HepG2 (cell line): Measurements from ENCODE around the gene HRH3. TPM values are rescaled to one million over a fixed set of nuclear protein-coding genes. Genes with fewer than 3 reads are reported as not detected.

Experiments used
- CEBPG ChIP-seq: IDR thresholded peaks from 2 replicates; pipeline ENCODE4 v1.6.1; 2016
- ELF3 ChIP-seq: IDR thresholded peaks from 2 replicates; pipeline ENCODE4 v1.6.1; 2016; ENCODE audit warnings: missing genetic modification reagents, missing compliant biosample characterization
- HIC2 ChIP-seq: sonication (generic); formaldehyde crosslinking; IDR thresholded peaks from 2 replicates; pipeline ENCODE4 v1.9.0; 2022; ENCODE audit warnings: low read depth, missing genetic modification reagents
- MAFG ChIP-seq: sonication (generic); formaldehyde crosslinking; IDR thresholded peaks from 2 replicates; pipeline ENCODE4 v1.5.1; 2020; ENCODE audit warnings: mild to moderate bottlenecking, missing genetic modification reagents
- MED8 ChIP-seq: sonication (generic); formaldehyde crosslinking; IDR thresholded peaks from 2 replicates; pipeline ENCODE4 v1.8.1; 2023; ENCODE audit warnings: mild to moderate bottlenecking, missing genetic modification reagents; ENCODE audit not compliant: insufficient replicate concordance
- NCOA2 ChIP-seq: sonication (generic); formaldehyde crosslinking; IDR thresholded peaks from 2 replicates; pipeline ENCODE4 v1.8.0; 2022; ENCODE audit warnings: inconsistent platforms
- SMARCE1 ChIP-seq: fragments of 450-650 bp; IDR thresholded peaks from 2 replicates; pipeline ENCODE4 v1.6.1; 2017; ENCODE audit warnings: borderline replicate concordance
- SP2 ChIP-seq: sonication (generic); formaldehyde crosslinking; IDR thresholded peaks from 2 replicates; pipeline ENCODE4 v1.5.1; 2020; ENCODE audit warnings: mild to moderate bottlenecking, missing genetic modification reagents
- TMF1 ChIP-seq: sonication (generic); formaldehyde crosslinking; IDR thresholded peaks from 2 replicates; pipeline ENCODE4 v1.8.1; 2022; ENCODE audit warnings: low read depth, missing genetic modification reagents
- ZFX ChIP-seq: sonication (generic); formaldehyde crosslinking; IDR thresholded peaks from 2 replicates; pipeline ENCODE4 v1.4.0; 2020; ENCODE audit warnings: mild to moderate bottlenecking, low read depth, missing genetic modification reagents, moderate library complexity
- ZNF251 ChIP-seq: sonication (generic); formaldehyde crosslinking; IDR thresholded peaks from 2 replicates; pipeline ENCODE4 v1.9.0; 2021; ENCODE audit warnings: mild to moderate bottlenecking, missing genetic modification reagents
- ZNF335 ChIP-seq: sonication (generic); formaldehyde crosslinking; IDR thresholded peaks from 2 replicates; pipeline ENCODE4 v1.4.0; 2020; ENCODE audit warnings: missing genetic modification reagents
- ZNF367 ChIP-seq: sonication (generic); formaldehyde crosslinking; IDR thresholded peaks from 2 replicates; pipeline ENCODE4 v1.4.0; 2020; ENCODE audit warnings: missing genetic modification reagents, borderline replicate concordance
- ZNF549 ChIP-seq: sonication (generic); formaldehyde crosslinking; IDR thresholded peaks from 2 replicates; pipeline ENCODE4 v1.5.0; 2020; ENCODE audit warnings: missing genetic modification reagents
- ZNF550 ChIP-seq: sonication (generic); formaldehyde crosslinking; IDR thresholded peaks from 2 replicates; pipeline ENCODE4 v1.4.0; 2020; ENCODE audit warnings: mild to moderate bottlenecking, missing genetic modification reagents, borderline replicate concordance
- ZNF672 ChIP-seq: sonication (generic); formaldehyde crosslinking; IDR thresholded peaks from 2 replicates; pipeline ENCODE4 v1.8.1; 2022; ENCODE audit warnings: missing genetic modification reagents
- ZNF761 ChIP-seq: sonication (generic); formaldehyde crosslinking; conservative IDR thresholded peaks from 2 replicates; pipeline ENCODE4 v1.4.0; 2020; ENCODE audit warnings: mild to moderate bottlenecking, missing genetic modification reagents
- ZNF891 ChIP-seq: sonication (generic); formaldehyde crosslinking; IDR thresholded peaks from 2 replicates; pipeline ENCODE4 v1.5.0; 2020; ENCODE audit warnings: mild to moderate bottlenecking, missing genetic modification reagents
- polyA plus RNA-seq, 8 experiments: library from polyadenylated mRNA; depleted of rRNA in 3 of 8; stranded (reverse) in 7 of 8; unstranded in 1 of 8; fragments of >200 nt; fragmentation: Illumina TruSeq in 4 of 8; extraction: Trizol in 4 of 8; gene quantifications; 2 replicates each; pipeline versions ENCODE4 v1.2.1 to v1.2.3, GENCODE V29; 2011 to 2016; ENCODE audit warnings: low read depth in 4 of 8, missing spikeins in 1 of 8, mixed read lengths in 1 of 8; ENCODE audit not compliant: insufficient read depth in 1 of 8
- total RNA-seq, 5 experiments: library from RNA; depleted of rRNA; stranded (reverse); fragments of >200 nt; fragmentation: Illumina TruSeq; extraction: Trizol; gene quantifications; 2 replicates each; pipeline ENCODE4 v1.2.3, GENCODE V29; 2016; ENCODE audit warnings: low read depth in 1 of 5
- TF ChIP-seq, protein P1 (sequence below): sonication (generic); formaldehyde crosslinking; conservative IDR thresholded peaks from 2 replicates; pipeline ENCODE4 v1.4.0; 2020; ENCODE audit warnings: mild to moderate bottlenecking, missing genetic modification reagents, moderate library complexity
- TF ChIP-seq, protein P2 (sequence below): sonication (generic); formaldehyde crosslinking; IDR thresholded peaks from 2 replicates; pipeline ENCODE4 v1.4.0; 2020; ENCODE audit warnings: missing genetic modification reagents
- TF ChIP-seq, protein P3 (sequence below): sonication (generic); formaldehyde crosslinking; IDR thresholded peaks from 2 replicates; pipeline ENCODE4 v1.8.0; 2022; ENCODE audit warnings: missing genetic modification reagents, mild to moderate bottlenecking, borderline replicate concordance

Gene HRH3
- total and polyA plus RNA-seq, 2 of the 13 experiments (the other 11 are each of a cell fraction or from before 2014, with no cell fraction given) = 0.18 TPM; not detected in 1

DNA sequence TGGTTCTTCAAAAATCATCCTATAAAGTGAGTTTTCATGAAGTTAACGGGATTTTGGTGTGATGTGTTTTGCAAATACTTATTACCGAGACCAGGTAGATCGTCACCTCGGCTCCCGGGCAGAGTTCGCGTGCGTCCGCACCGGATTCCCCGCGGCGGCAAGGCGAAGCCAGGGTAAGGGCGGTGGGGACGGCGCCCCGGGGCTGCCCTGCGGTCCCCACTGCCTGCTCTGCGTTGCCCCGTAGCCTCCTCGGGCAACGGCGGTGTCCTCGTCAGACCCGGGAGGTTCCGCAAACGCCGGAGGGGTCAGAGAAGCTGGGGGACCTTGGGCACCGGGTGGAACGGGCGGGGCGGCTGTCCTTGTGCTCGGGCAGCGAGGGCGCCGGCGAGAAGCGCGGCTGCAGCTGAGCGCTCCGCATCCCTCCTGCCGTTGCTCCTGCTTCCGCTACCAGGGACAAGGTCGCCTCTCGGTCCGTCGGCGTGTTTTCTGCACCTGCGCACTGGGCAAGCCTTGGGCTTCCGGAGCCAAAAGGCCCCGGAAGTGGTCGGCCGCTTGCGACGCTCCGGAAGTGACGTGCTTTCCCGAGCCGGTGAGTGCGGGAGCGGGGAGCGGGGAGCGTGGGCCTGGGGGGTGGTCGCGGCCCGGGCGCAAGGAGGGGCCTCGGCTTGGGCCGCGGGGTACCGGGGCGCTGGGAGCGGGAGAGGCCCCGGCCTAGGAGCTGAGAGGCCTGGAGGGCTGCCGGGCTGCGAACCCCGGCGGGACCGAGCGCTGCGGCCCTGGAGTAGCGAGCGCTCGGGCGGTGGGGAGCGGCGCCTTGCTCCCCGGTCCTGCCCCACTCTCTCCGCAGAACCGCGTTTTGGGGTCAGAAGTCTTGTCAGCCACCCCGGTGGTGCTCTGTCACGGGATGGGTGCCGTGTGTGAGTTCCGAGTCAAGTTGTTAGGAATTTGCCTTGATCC is 37.3 kb downstream of the HRH3 start, which contains the start of gene MTG2 (continued):
- TF ChIP-seq, protein P1, sequence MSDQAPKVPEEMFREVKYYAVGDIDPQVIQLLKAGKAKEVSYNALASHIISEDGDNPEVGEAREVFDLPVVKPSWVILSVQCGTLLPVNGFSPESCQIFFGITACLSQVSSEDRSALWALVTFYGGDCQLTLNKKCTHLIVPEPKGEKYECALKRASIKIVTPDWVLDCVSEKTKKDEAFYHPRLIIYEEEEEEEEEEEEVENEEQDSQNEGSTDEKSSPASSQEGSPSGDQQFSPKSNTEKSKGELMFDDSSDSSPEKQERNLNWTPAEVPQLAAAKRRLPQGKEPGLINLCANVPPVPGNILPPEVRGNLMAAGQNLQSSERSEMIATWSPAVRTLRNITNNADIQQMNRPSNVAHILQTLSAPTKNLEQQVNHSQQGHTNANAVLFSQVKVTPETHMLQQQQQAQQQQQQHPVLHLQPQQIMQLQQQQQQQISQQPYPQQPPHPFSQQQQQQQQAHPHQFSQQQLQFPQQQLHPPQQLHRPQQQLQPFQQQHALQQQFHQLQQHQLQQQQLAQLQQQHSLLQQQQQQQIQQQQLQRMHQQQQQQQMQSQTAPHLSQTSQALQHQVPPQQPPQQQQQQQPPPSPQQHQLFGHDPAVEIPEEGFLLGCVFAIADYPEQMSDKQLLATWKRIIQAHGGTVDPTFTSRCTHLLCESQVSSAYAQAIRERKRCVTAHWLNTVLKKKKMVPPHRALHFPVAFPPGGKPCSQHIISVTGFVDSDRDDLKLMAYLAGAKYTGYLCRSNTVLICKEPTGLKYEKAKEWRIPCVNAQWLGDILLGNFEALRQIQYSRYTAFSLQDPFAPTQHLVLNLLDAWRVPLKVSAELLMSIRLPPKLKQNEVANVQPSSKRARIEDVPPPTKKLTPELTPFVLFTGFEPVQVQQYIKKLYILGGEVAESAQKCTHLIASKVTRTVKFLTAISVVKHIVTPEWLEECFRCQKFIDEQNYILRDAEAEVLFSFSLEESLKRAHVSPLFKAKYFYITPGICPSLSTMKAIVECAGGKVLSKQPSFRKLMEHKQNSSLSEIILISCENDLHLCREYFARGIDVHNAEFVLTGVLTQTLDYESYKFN (CRISPR knock-in tag) = peak; percentile 79
- peak; percentile 96 for TF ChIP-seq TMF1 (CRISPR knock-in tag)
- TF ChIP-seq, protein P2, sequence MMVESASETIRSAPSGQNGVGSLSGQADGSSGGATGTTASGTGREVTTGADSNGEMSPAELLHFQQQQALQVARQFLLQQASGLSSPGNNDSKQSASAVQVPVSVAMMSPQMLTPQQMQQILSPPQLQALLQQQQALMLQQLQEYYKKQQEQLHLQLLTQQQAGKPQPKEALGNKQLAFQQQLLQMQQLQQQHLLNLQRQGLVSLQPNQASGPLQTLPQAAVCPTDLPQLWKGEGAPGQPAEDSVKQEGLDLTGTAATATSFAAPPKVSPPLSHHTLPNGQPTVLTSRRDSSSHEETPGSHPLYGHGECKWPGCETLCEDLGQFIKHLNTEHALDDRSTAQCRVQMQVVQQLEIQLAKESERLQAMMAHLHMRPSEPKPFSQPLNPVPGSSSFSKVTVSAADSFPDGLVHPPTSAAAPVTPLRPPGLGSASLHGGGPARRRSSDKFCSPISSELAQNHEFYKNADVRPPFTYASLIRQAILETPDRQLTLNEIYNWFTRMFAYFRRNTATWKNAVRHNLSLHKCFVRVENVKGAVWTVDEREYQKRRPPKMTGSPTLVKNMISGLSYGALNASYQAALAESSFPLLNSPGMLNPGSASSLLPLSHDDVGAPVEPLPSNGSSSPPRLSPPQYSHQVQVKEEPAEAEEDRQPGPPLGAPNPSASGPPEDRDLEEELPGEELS (CRISPR knock-in tag) = peak; percentile 82
- no peak for TF ChIP-seq SMARCE1
- TF ChIP-seq MED8 (CRISPR knock-in tag) = peak; percentile 86
- peak; percentile 99 for TF ChIP-seq ZFX (CRISPR knock-in tag)
- no peak; the same call in 1 of the 2 replicates for TF ChIP-seq ZNF549 (CRISPR knock-in tag)
- TF ChIP-seq NCOA2 = peak; percentile 67; the same call in 1 of the 2 replicates
- TF ChIP-seq ZNF367 = peak; percentile 98
- peak; percentile 75 for TF ChIP-seq SP2 (CRISPR knock-in tag)
- peak; percentile 98 for TF ChIP-seq ZNF891 (CRISPR knock-in tag)
- 0 out of 2 replicates have a peak, but pooled peaks have one; percentile 30 for TF ChIP-seq ZNF550
- TF ChIP-seq ZNF251 = no peak
- TF ChIP-seq ZNF761 = peak; percentile 97
- TF ChIP-seq, protein P3, sequence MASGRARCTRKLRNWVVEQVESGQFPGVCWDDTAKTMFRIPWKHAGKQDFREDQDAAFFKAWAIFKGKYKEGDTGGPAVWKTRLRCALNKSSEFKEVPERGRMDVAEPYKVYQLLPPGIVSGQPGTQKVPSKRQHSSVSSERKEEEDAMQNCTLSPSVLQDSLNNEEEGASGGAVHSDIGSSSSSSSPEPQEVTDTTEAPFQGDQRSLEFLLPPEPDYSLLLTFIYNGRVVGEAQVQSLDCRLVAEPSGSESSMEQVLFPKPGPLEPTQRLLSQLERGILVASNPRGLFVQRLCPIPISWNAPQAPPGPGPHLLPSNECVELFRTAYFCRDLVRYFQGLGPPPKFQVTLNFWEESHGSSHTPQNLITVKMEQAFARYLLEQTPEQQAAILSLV (CRISPR knock-in tag) = peak; percentile 99
- TF ChIP-seq HIC2 (CRISPR knock-in tag) = 0 out of 2 replicates have a peak, but pooled peaks have one; percentile 82
- peak; percentile 96 for TF ChIP-seq ELF3
- TF ChIP-seq ZNF672 (CRISPR knock-in tag) = 0 out of 2 replicates have a peak, but pooled peaks have one; percentile 92
- 0 out of 2 replicates have a peak, but pooled peaks have one; percentile 26 for TF ChIP-seq CEBPG (CRISPR knock-in tag)
- TF ChIP-seq ZNF335 (CRISPR knock-in tag) = peak; percentile 86; the same call in 1 of the 2 replicates
- TF ChIP-seq MAFG = no peak
